GM12878 (cell line): ENCODE measurements around the gene UBE2J2. TPM values are rescaled to one million over a fixed set of nuclear protein-coding genes. Genes with fewer than 3 reads are reported as not detected.

Experiments used
- ATAC-seq: fragments of 200-7000 bp; cut with Tn5 transposase; 3 replicates; pipeline ENCODE4 v1.9.1; 2020; ENCODE audit warnings: mild to moderate bottlenecking, moderate library complexity
- BruUV-seq: library from RNA; stranded (reverse); fragments of 400-500 nt; replicated peaks from 2 replicates; lab custom pipeline; 2021; lab: Mats Ljungman, UMichigan
- CTCF ChIA-PET: fragments of 300-600 bp; sonication (Branson Sonifier 250); formaldehyde crosslinking; extraction: SDS; loops from one replicate; lab custom pipeline; 2021; ENCODE audit warnings: inconsistent platforms; lab: Yijun Ruan, JAX
- POLR2A ChIA-PET: fragments of 350-600 bp; formaldehyde crosslinking; extraction: SDS; loops from one replicate; lab custom pipeline; 2021; ENCODE audit warnings: inconsistent platforms; lab: Charles Lee
- RAD21 ChIA-PET: fragments of 300-600 bp; sonication (Branson Sonifier 250); formaldehyde crosslinking; loops from one replicate; lab custom pipeline; 2023; ENCODE audit warnings: antibody characterized with exemption; ENCODE audit not compliant: unreplicated experiment; lab: Charles Lee
- SMC1A ChIA-PET: fragments of 300-600 bp; sonication (Branson Sonifier 250); formaldehyde crosslinking; loops from one replicate; lab custom pipeline; 2023; ENCODE audit not compliant: unreplicated experiment, uncharacterized antibody; lab: Charles Lee
- DNase-seq: peaks from one replicate; pipeline ENCODE4 v3.0.0-alpha.2; 2011; ENCODE audit warnings: low read depth, low spot score
- FAIRE-seq: peaks from 3 replicates; lab custom pipeline; 2011; peaks lifted over from hg19 to GRCh38; lab: Jason Lieb, UNC
- H2AFZ ChIP-seq: 2 replicates; pipeline ENCODE4 v1.6.0; 2011; ENCODE audit warnings: low read depth, low read length, control low read depth; ENCODE audit not compliant: control insufficient read depth
- H3K27ac ChIP-seq: 2 replicates; pipeline ENCODE4 v1.5.1; 2011; ENCODE audit warnings: control low read depth; ENCODE audit not compliant: control insufficient read depth, insufficient read depth
- H3K27me3 ChIP-seq, 2 experiments: replicated peaks in 1 of 2; 2 replicates each; pipeline versions ENCODE4 v1.6.0 to v1.6.1; 2011; ENCODE audit warnings: low read length in 1 of 2; ENCODE audit not compliant: control insufficient read depth in 2 of 2, insufficient read depth in 2 of 2
- H3K36me3 ChIP-seq, 2 experiments: 2 replicates each; pipeline ENCODE4 v1.5.1; 2011; ENCODE audit warnings: low read length in 1 of 2; ENCODE audit not compliant: control insufficient read depth in 2 of 2, insufficient read depth in 2 of 2
- H3K4me1 ChIP-seq: 2 replicates; pipeline ENCODE4 v1.6.1; 2011; ENCODE audit warnings: mild to moderate bottlenecking, low read length, moderate library complexity, mixed read lengths; ENCODE audit not compliant: control insufficient read depth, insufficient read depth
- H3K4me2 ChIP-seq: 2 replicates; pipeline ENCODE4 v1.6.0; 2011; ENCODE audit warnings: control low read depth; ENCODE audit not compliant: control insufficient read depth, insufficient read depth
- H3K4me3 ChIP-seq: fragments of 200-600 bp; sonication (generic); 2 replicates; pipeline ENCODE4 v1.5.1; 2016
- H3K79me2 ChIP-seq: 2 replicates; pipeline ENCODE4 v1.6.0; 2011; ENCODE audit warnings: low read length; ENCODE audit not compliant: control insufficient read depth, insufficient read depth
- H3K9ac ChIP-seq: 2 replicates; pipeline ENCODE4 v1.8.0; 2011; ENCODE audit warnings: low read length, control low read depth, mixed read lengths; ENCODE audit not compliant: control insufficient read depth, insufficient read depth
- H3K9me3 ChIP-seq: replicated peaks from 3 replicates; pipeline ENCODE4 v1.5.1; 2011; ENCODE audit warnings: mild to moderate bottlenecking, low read length; ENCODE audit not compliant: control insufficient read depth, insufficient read depth
- H4K20me1 ChIP-seq: 2 replicates; pipeline ENCODE4 v1.6.0; 2011; ENCODE audit not compliant: control insufficient read depth, insufficient read depth
- CHD2 ChIP-seq: IDR thresholded peaks from 2 replicates; pipeline ENCODE4 v1.6.1; 2011; ENCODE audit warnings: low read depth, low read length, improper control_type of control experiment, borderline replicate concordance
- EED ChIP-seq: sonication (generic); IDR thresholded peaks from 2 replicates; pipeline ENCODE4 v1.6.1; 2016; ENCODE audit warnings: antibody characterized with exemption, low read depth
- IKZF2 ChIP-seq, 2 experiments: fragments of 450-650 bp; IDR thresholded peaks; 2 replicates each; pipeline ENCODE4 v1.6.1; 2017; ENCODE audit warnings: mild to moderate bottlenecking in 2 of 2, moderate library complexity in 2 of 2
- MEF2A ChIP-seq: IDR thresholded peaks from 2 replicates; pipeline ENCODE4 v1.6.1; 2011; ENCODE audit warnings: low read depth, mild to moderate bottlenecking, low read length, moderate library complexity; ENCODE audit not compliant: insufficient read depth
- RBBP5 ChIP-seq: fragments of 200-600 bp; sonication (generic); conservative IDR thresholded peaks from 2 replicates; pipeline ENCODE4 v1.6.1; 2016
- SMAD1 ChIP-seq: fragments of 450-650 bp; IDR thresholded peaks from 2 replicates; pipeline ENCODE4 v1.6.1; 2018; ENCODE audit warnings: mild to moderate bottlenecking, low read depth; ENCODE audit not compliant: partially characterized antibody
- WGBS: methylation state at CpG from one replicate; pipeline ENCODE4 v1.1.6; 2016; ENCODE audit warnings: low lambda C conversion rate; ENCODE audit not compliant: insufficient replicate concordance, insufficient coverage; ENCODE audit errors: missing lambda C conversion rate; 5-methylcytosine and 5-hydroxymethylcytosine counted together
- in situ Hi-C: fragments of 300-500 bp; cut with MboI; formaldehyde crosslinking; loops from 9 replicates; pipeline ENCODE4 v1.14.3; 2018; ENCODE audit warnings: mixed read lengths
- intact Hi-C: fragments of 100-400 bp; cut with micrococcal nuclease; formaldehyde crosslinking; loops from one replicate; pipeline ENCODE4 v1.14.2; 2022; ENCODE audit not compliant: unreplicated experiment
- polyA plus RNA-seq, 11 experiments: library from polyadenylated mRNA; depleted of rRNA in 4 of 11; unstranded in 6 of 11; stranded (reverse) in 5 of 11; fragments of >200 nt; fragmentation: Nextera tagmentation in 4 of 11; fragmentation: Illumina TruSeq in 1 of 11; extraction: Ambion mirVana in 4 of 11; extraction: Trizol in 1 of 11; gene quantifications; 1 replicate in 1 of 11; 2 replicates in 10 of 11; pipeline versions ENCODE4 v1.2.1 to v1.2.3, GENCODE V29; 2011 to 2016; ENCODE audit warnings: inconsistent platforms in 2 of 11, missing spikeins in 2 of 11, low read depth in 1 of 11
- total RNA-seq, 4 experiments: library from RNA; depleted of rRNA in 3 of 4; stranded (reverse); fragments of >200 nt in 3 of 4; fragmentation: Illumina TruSeq in 1 of 4; extraction: Trizol in 1 of 4; gene quantifications; 2 replicates each; pipeline versions ENCODE4 v1.2.1 to v1.2.3, GENCODE V29; 2013 to 2021
- TF ChIP-seq, protein P1 (sequence below): IDR thresholded peaks from 2 replicates; pipeline ENCODE4 v1.6.1; 2012; ENCODE audit warnings: mild to moderate bottlenecking, low read depth, low read length

The UBE2J2 gene
- total and polyA plus RNA-seq, 10 of the 15 experiments (the other 5 are each of a cell fraction or from before 2014, with no cell fraction given) = 0.72 to 70.5 (median 49.2) TPM

DNA sequence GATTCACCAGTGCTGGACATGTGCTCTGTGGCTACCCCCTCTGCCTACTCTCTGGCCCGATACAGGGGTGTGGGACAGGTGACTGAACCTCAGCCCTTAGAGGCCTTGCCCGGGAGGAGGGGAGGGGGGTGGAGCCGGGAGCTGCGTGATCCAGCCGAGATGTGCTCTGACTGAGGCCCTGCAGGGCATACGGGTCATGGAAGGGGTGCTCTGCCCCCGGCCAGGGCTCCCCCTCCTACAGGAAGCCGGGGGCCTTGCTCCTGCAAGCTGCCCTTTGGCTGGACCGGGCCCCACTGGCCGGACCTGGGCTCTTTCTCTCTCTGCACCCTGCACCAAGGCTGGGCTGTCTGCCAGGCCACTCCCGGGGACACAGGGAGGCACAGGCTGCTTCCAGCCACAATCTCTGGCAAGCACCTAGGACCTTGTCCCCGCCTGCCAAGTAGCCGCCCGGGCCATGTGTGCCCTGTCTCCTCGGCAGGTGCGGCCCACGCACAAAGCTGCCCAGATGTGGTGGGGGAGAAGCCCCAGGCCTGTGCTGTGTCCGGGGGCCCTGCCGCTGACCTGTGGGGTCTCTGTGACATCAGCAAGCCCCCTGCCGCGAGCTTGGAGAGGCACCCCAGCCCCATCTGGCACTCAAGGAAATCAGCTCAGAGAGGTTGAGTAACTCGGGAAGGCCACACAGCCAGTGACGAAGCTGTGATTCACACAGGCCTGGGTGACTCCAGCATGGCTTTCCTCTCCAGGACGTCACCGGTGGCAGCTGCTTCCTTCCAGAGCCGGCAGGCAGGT lies 8.1 kb upstream of the UBE2J2 start (continued):
- TF ChIP-seq RBBP5 (no peak), SMAD1 (no peak), EED (no peak), CHD2 (no peak)
- TF ChIP-seq, protein P1, sequence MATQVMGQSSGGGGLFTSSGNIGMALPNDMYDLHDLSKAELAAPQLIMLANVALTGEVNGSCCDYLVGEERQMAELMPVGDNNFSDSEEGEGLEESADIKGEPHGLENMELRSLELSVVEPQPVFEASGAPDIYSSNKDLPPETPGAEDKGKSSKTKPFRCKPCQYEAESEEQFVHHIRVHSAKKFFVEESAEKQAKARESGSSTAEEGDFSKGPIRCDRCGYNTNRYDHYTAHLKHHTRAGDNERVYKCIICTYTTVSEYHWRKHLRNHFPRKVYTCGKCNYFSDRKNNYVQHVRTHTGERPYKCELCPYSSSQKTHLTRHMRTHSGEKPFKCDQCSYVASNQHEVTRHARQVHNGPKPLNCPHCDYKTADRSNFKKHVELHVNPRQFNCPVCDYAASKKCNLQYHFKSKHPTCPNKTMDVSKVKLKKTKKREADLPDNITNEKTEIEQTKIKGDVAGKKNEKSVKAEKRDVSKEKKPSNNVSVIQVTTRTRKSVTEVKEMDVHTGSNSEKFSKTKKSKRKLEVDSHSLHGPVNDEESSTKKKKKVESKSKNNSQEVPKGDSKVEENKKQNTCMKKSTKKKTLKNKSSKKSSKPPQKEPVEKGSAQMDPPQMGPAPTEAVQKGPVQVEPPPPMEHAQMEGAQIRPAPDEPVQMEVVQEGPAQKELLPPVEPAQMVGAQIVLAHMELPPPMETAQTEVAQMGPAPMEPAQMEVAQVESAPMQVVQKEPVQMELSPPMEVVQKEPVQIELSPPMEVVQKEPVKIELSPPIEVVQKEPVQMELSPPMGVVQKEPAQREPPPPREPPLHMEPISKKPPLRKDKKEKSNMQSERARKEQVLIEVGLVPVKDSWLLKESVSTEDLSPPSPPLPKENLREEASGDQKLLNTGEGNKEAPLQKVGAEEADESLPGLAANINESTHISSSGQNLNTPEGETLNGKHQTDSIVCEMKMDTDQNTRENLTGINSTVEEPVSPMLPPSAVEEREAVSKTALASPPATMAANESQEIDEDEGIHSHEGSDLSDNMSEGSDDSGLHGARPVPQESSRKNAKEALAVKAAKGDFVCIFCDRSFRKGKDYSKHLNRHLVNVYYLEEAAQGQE = no peak

DNA sequence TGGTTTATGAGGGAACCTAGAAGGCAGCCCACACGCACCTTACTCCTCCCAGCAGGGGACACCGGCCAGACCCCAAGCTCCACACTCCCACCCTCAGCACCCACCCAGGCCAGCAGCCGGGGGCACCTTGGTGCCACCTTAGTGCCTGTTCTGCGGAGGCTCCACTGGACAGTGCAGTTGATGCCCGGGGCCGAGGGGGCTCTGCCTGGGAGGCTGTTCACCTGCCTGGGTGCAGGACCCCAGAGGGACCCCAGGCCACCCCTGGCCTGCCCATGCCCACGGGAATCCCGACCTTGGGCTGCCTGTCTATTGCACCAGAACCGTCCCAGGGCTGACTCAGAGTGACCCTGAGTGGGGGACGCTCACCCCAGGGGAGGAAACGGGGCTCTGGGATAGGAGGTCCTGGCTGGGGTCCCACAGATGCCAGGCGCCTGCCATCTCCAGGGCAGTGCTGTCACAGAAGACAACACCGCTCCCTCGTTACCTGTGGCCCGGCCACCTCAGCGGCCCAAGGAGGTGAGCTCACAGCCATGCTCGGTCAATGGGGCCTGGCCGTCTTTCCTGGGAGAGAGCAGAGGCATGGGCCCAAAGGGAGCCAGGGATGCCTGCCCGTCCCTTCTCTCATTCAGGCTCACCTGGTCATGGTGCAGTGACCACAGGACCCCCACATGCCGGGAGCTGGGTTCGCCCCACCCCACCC lies 7.3 kb upstream of the UBE2J2 start:
- Histone ChIP-seq H3K9me3 (no peaks in the 10 kb centered on the region), H4K20me1 (no peaks in the 10 kb centered on the region), H2AFZ (no peak overlapping the region), H3K4me3 (no peak overlapping the region), H3K4me1 (no peaks in the 10 kb centered on the region), H3K4me2 (no peak overlapping the region), H3K79me2 (no peaks in the 10 kb centered on the region), H3K36me3 (no peaks in the 10 kb centered on the region), H3K27me3 (no peaks in the 10 kb centered on the region), H3K27ac (no peak overlapping the region), H3K9ac (no peak overlapping the region)
- intact Hi-C loops = no loop called here
- FAIRE-seq = no peak
- WGBS = 46% methylated on average over 19 of the region's 21 CpGs
- TF ChIP-seq IKZF2 (IDR thresholded peaks at IDR 0.05) = no peak
- no peak for TF ChIP-seq MEF2A
- in situ Hi-C loops = no loop called here
- no peak for ATAC-seq
- no peak for DNase-seq
- ChIA-PET POLR2A (no interaction called here), RAD21 (no interaction called here), SMC1A (no interaction called here), CTCF (interaction anchor here (0.6 to 1.0 kb wide), 2 partner anchors 11 to 248 kb away, joined by 3 read pairs; no protein-coding TSS in a partner anchor)
- no TSS peak for BruUV-seq
